ENCODE data around the gene ZSWIM2. TPM values are rescaled to one million over a fixed set of nuclear protein-coding genes. Genes with fewer than 3 reads are reported as not detected.
A peak's percentile ranks its signal among the peaks of the same experiment; 100 is the strongest.
"Not testable (repeated sequence)": the region's sequence is repeated elsewhere in the genome, so short reads cannot be mapped to it uniquely, and the experiment has no call there.

The ZSWIM2 gene, protein sequence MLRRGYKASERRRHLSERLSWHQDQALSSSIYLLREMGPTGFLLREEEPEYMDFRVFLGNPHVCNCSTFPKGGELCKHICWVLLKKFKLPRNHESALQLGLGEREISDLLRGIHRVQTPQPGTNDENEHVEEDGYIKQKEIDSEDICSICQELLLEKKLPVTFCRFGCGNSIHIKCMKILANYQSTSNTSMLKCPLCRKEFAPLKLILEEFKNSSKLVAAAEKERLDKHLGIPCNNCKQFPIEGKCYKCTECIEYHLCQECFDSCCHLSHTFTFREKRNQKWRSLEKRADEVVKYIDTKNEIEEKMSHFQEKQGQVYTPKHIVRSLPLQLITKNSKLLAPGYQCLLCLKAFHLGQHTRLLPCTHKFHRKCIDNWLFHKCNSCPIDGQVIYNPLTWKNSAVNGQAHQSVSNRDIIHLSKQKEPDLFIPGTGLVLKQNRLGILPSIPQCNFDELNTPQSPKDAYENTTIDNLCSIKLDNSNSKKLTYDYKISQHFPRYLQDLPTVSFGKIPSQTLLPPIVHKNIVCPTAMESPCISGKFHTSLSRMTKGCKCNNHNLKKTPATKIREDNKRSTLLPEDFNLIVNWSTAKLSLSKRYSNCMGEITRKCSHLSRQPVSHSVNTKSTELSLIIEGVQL
- total RNA-seq = not detected

DNA sequence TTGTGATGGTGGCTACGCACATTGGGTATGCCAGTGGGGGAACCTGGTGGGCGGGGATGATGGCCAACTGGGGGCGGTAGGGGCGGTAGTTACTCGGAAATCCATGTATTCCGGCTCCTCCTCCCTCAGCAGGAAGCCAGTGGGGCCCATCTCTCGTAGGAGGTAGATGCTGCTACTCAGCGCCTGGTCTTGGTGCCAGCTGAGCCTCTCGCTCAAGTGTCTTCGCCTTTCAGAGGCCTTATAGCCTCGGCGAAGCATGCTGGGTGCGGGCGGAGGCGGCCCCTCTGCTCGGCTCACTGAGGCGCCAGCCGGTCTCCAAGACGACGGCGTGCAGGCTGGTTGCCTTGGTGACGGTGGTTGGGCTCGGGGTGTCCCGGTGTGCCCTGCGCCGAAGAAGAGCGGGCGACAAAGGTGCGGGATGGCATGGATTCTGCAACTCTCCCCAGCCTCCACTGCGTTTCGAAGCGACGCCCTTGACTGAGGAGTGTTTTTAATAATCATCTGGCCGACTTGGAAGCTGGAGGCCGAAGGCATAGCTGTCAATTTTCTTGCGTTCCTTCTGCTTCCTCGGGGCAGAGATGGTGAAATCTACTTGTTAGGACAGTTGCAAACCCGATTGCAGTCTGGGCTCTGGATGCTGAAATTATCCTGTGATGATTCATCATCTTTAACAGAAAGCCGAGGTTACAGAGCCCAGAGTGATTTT lies at the start of gene ZSWIM2:
ZSWIM2 (minus strand) TSS at position 298 of the 706 bp plus-strand sequence; CDS start at position 258, 40 bp downstream.
- Mint-ChIP-seq H3K27me3 (peaks cover 24% of the 10 kb centered on the region), H3K9me3 (no peaks in the 10 kb centered on the region), H3K36me3 (ENCODE audit: low read depth) (no peaks in the 10 kb centered on the region), H3K27ac (no peak within 1 kb of the TSS), H3K4me3 (peak within 1 kb of the TSS; percentile 27), H3K4me1 (ENCODE audit: low read depth) (peaks cover 12% of the 10 kb centered on the region)
- ATAC-seq (peak; percentile 69), DNase-seq (peak; percentile 45)
- TF ChIP-seq, protein P1, sequence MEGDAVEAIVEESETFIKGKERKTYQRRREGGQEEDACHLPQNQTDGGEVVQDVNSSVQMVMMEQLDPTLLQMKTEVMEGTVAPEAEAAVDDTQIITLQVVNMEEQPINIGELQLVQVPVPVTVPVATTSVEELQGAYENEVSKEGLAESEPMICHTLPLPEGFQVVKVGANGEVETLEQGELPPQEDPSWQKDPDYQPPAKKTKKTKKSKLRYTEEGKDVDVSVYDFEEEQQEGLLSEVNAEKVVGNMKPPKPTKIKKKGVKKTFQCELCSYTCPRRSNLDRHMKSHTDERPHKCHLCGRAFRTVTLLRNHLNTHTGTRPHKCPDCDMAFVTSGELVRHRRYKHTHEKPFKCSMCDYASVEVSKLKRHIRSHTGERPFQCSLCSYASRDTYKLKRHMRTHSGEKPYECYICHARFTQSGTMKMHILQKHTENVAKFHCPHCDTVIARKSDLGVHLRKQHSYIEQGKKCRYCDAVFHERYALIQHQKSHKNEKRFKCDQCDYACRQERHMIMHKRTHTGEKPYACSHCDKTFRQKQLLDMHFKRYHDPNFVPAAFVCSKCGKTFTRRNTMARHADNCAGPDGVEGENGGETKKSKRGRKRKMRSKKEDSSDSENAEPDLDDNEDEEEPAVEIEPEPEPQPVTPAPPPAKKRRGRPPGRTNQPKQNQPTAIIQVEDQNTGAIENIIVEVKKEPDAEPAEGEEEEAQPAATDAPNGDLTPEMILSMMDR (IDR thresholded peaks at IDR 0.05) = no peak
- intact Hi-C loops (cut with micrococcal nuclease) = no loop called here
- POLR2A ChIA-PET = no interaction called here
- CTCF ChIA-PET = interaction anchor here (0.7 kb wide), 1 partner anchor 207 kb away, joined by 4 read pairs; no protein-coding TSS in a partner anchor

DNA sequence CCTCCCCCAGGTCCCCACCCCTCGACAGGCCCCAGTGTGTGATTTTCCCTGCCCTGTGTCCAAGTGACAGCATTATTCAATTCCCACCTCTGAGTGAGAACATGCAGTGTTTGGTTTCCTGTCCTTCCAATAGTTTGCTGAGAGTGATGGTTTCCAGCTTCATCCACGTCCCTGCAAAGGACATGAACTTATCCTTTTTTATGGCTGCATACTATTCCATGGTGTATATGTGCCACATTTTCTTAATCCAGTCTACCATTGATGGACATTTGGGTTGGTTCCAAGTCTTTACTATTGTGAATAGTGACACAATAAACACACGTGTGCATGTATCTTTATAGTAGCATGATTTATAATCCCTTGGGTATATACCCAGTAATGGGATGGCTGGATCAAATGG lies 47.2 kb upstream of the ZSWIM2 start:
- ATAC-seq; POLR2A ChIA-PET; intact Hi-C loops (cut with micrococcal nuclease); H3K4me1 Mint-ChIP-seq (ENCODE audit: low read depth); H3K27me3 Mint-ChIP-seq; H3K9me3 Mint-ChIP-seq; H3K4me3 Mint-ChIP-seq; H3K36me3 Mint-ChIP-seq (ENCODE audit: low read depth); CTCF ChIA-PET; H3K27ac Mint-ChIP-seq; DNase-seq: not testable (repeated sequence)

DNA sequence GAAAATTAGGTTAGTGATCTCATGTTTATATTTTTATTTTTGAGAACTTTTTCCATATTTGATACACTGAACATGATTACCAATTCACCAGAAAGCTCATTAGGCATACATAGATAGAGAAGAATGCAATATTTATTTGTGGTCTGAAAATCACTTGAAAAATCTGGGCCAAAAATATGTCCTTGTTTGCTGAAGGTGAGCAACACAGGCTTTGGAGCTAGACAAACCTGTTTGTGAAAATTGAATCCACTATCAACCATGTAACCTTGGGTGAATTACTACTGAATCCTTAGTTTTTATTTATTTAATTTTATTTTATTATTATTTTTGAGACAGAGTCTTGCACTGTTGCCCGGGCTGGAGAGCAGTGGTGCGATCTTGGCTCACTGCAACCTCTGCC lies 46.5 kb upstream of the ZSWIM2 start:
- CTCF ChIA-PET = no interaction called here
- H3K9me3 Mint-ChIP-seq = peaks cover 5% of the 10 kb centered on the region
- ATAC-seq = no peak

DNA sequence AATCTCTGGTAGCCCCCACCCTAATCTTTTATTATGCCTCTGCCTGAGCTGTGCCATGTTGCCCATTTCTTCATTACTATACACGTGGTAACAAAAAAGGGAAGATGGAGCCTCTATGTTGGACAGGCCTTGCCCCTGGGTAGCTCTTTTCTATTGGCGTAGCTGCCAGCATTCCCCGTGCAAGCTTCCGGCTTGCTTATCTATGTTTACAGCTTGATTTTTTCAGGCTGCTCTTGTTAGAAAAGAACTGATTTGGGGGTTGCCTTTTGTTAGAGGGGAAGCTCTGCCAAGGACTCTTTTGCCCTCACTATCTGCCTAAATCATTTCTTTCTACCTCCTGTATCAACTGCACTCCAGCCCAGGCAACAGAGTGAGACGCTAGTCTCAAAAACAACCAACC lies 45.5 kb upstream of the ZSWIM2 start:
- ATAC-seq (no peak), DNase-seq (no peak)
- ChIA-PET POLR2A (no interaction called here), CTCF (no interaction called here)
- Mint-ChIP-seq H3K9me3 (peaks cover 5% of the 10 kb centered on the region), H3K27me3 (no peaks in the 10 kb centered on the region), H3K4me3 (no peak overlapping the region), H3K36me3 (ENCODE audit: low read depth) (no peaks in the 10 kb centered on the region), H3K4me1 (ENCODE audit: low read depth) (no peaks in the 10 kb centered on the region), H3K27ac (no peak overlapping the region)
- intact Hi-C loops (cut with micrococcal nuclease) = no loop called here
- TF ChIP-seq, protein P1 (IDR thresholded peaks at IDR 0.05) = no peak

More for the DNA sequence above, 46.5 kb upstream of the ZSWIM2 start:
- Mint-ChIP-seq H3K36me3 (ENCODE audit: low read depth) (no peaks in the 10 kb centered on the region), H3K4me1 (ENCODE audit: low read depth) (no peaks in the 10 kb centered on the region), H3K27me3 (no peaks in the 10 kb centered on the region), H3K4me3 (no peak overlapping the region), H3K27ac (no peak overlapping the region)
- TF ChIP-seq, protein P1 (IDR thresholded peaks at IDR 0.05) = no peak
- intact Hi-C loops (cut with micrococcal nuclease) = no loop called here
- DNase-seq = no peak
- POLR2A ChIA-PET = no interaction called here

DNA sequence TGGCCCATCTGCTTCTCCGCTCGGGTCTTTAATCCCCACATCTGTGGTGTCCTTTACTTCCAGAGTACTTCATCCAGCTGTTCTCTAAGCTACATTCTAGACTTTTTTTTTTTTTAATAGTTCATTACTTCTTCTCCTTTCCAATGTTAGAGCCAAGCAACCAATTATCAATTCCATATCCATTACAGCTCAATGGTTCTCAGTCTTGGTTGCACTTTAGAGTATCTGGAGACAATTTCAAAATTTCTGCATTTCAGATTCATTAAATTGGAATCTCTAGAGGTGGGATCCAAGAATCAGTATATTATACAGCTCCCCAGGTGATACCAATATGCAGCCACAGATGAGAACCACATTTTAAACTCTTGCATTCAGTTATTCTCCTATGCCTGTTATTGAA lies 43.9 kb upstream of the ZSWIM2 start:
- Mint-ChIP-seq H3K27ac (no peak overlapping the region), H3K4me3 (no peak overlapping the region), H3K4me1 (ENCODE audit: low read depth) (no peaks in the 10 kb centered on the region), H3K27me3 (no peaks in the 10 kb centered on the region), H3K36me3 (ENCODE audit: low read depth) (no peaks in the 10 kb centered on the region), H3K9me3 (peaks cover 5% of the 10 kb centered on the region)
- TF ChIP-seq, protein P1 (IDR thresholded peaks at IDR 0.05) = no peak
- DNase-seq = no peak
- no peak for ATAC-seq
- intact Hi-C loops (cut with micrococcal nuclease) = no loop called here
- POLR2A ChIA-PET = no interaction called here
- CTCF ChIA-PET = no interaction called here

All from activated CD8-positive, alpha-beta T cell treated with anti-CD3 and anti-CD28 coated beads for 36 hours (primary cell).